GM12878 (cell line): Measurements from ENCODE around the gene RGL1. TPM values are rescaled to one million over a fixed set of nuclear protein-coding genes. Genes with fewer than 3 reads are reported as not detected.

ENCODE experiments used
- ATAC-seq: fragments of 200-7000 bp; cut with Tn5 transposase; 3 replicates; pipeline ENCODE4 v1.9.1; 2020; ENCODE audit warnings: mild to moderate bottlenecking, moderate library complexity
- BruUV-seq: library from RNA; stranded (reverse); fragments of 400-500 nt; replicated peaks from 2 replicates; lab custom pipeline; 2021; lab: Mats Ljungman, UMichigan
- CTCF ChIA-PET: fragments of 300-600 bp; sonication (Branson Sonifier 250); formaldehyde crosslinking; extraction: SDS; loops from one replicate; lab custom pipeline; 2021; ENCODE audit warnings: inconsistent platforms; lab: Yijun Ruan, JAX
- POLR2A ChIA-PET: fragments of 350-600 bp; formaldehyde crosslinking; extraction: SDS; loops from one replicate; lab custom pipeline; 2021; ENCODE audit warnings: inconsistent platforms; lab: Charles Lee
- RAD21 ChIA-PET: fragments of 300-600 bp; sonication (Branson Sonifier 250); formaldehyde crosslinking; loops from one replicate; lab custom pipeline; 2023; ENCODE audit warnings: antibody characterized with exemption; ENCODE audit not compliant: unreplicated experiment; lab: Charles Lee
- SMC1A ChIA-PET: fragments of 300-600 bp; sonication (Branson Sonifier 250); formaldehyde crosslinking; loops from one replicate; lab custom pipeline; 2023; ENCODE audit not compliant: unreplicated experiment, uncharacterized antibody; lab: Charles Lee
- DNase-seq: peaks from one replicate; pipeline ENCODE4 v3.0.0-alpha.2; 2011; ENCODE audit warnings: low read depth, low spot score
- FAIRE-seq: peaks from 3 replicates; lab custom pipeline; 2011; peaks lifted over from hg19 to GRCh38; lab: Jason Lieb, UNC
- H2AFZ ChIP-seq: 2 replicates; pipeline ENCODE4 v1.6.0; 2011; ENCODE audit warnings: low read depth, low read length, control low read depth; ENCODE audit not compliant: control insufficient read depth
- H3K27ac ChIP-seq: 2 replicates; pipeline ENCODE4 v1.5.1; 2011; ENCODE audit warnings: control low read depth; ENCODE audit not compliant: control insufficient read depth, insufficient read depth
- H3K27me3 ChIP-seq, 2 experiments: replicated peaks in 1 of 2; 2 replicates each; pipeline versions ENCODE4 v1.6.0 to v1.6.1; 2011; ENCODE audit warnings: low read length in 1 of 2; ENCODE audit not compliant: control insufficient read depth in 2 of 2, insufficient read depth in 2 of 2
- H3K36me3 ChIP-seq, 2 experiments: 2 replicates each; pipeline ENCODE4 v1.5.1; 2011; ENCODE audit warnings: low read length in 1 of 2; ENCODE audit not compliant: control insufficient read depth in 2 of 2, insufficient read depth in 2 of 2
- H3K4me1 ChIP-seq: 2 replicates; pipeline ENCODE4 v1.6.1; 2011; ENCODE audit warnings: mild to moderate bottlenecking, low read length, moderate library complexity, mixed read lengths; ENCODE audit not compliant: control insufficient read depth, insufficient read depth
- H3K4me2 ChIP-seq: 2 replicates; pipeline ENCODE4 v1.6.0; 2011; ENCODE audit warnings: control low read depth; ENCODE audit not compliant: control insufficient read depth, insufficient read depth
- H3K4me3 ChIP-seq: fragments of 200-600 bp; sonication (generic); 2 replicates; pipeline ENCODE4 v1.5.1; 2016
- H3K79me2 ChIP-seq: 2 replicates; pipeline ENCODE4 v1.6.0; 2011; ENCODE audit warnings: low read length; ENCODE audit not compliant: control insufficient read depth, insufficient read depth
- H3K9ac ChIP-seq: 2 replicates; pipeline ENCODE4 v1.8.0; 2011; ENCODE audit warnings: low read length, control low read depth, mixed read lengths; ENCODE audit not compliant: control insufficient read depth, insufficient read depth
- H3K9me3 ChIP-seq: replicated peaks from 3 replicates; pipeline ENCODE4 v1.5.1; 2011; ENCODE audit warnings: mild to moderate bottlenecking, low read length; ENCODE audit not compliant: control insufficient read depth, insufficient read depth
- H4K20me1 ChIP-seq: 2 replicates; pipeline ENCODE4 v1.6.0; 2011; ENCODE audit not compliant: control insufficient read depth, insufficient read depth
- BRCA1 ChIP-seq: IDR thresholded peaks from 2 replicates; pipeline ENCODE4 v1.6.1; 2011; ENCODE audit warnings: low read depth, low read length, improper control_type of control experiment
- CHD2 ChIP-seq: IDR thresholded peaks from 2 replicates; pipeline ENCODE4 v1.6.1; 2011; ENCODE audit warnings: low read depth, low read length, improper control_type of control experiment, borderline replicate concordance
- EED ChIP-seq: sonication (generic); IDR thresholded peaks from 2 replicates; pipeline ENCODE4 v1.6.1; 2016; ENCODE audit warnings: antibody characterized with exemption, low read depth
- FOXM1 ChIP-seq: IDR thresholded peaks from 2 replicates; pipeline ENCODE4 v1.6.1; 2012; ENCODE audit warnings: low read depth, mild to moderate bottlenecking, inconsistent platforms, low read length, moderate library complexity
- HDAC2 ChIP-seq: fragments of 200-600 bp; sonication (generic); IDR thresholded peaks from 2 replicates; pipeline ENCODE4 v1.6.1; 2017
- HDAC6 ChIP-seq: fragments of 200-600 bp; sonication (generic); IDR thresholded peaks from one replicate; pipeline ENCODE4 v1.8.0; 2017; ENCODE audit warnings: antibody characterized with exemption; ENCODE audit not compliant: unreplicated experiment
- KLF5 ChIP-seq: fragments of 450-650 bp; IDR thresholded peaks from 2 replicates; pipeline ENCODE4 v1.6.1; 2014; ENCODE audit warnings: mild to moderate bottlenecking; ENCODE audit not compliant: partially characterized antibody
- NFYB ChIP-seq: IDR thresholded peaks from 2 replicates; pipeline ENCODE4 v1.6.1; 2011; ENCODE audit warnings: low read depth, mild to moderate bottlenecking, low read length, improper control_type of control experiment, moderate library complexity; ENCODE audit not compliant: insufficient read depth
- POLR2AphosphoS2 ChIP-seq: IDR thresholded peaks from 2 replicates; pipeline ENCODE4 v1.6.1; 2011; ENCODE audit warnings: low read depth, mild to moderate bottlenecking, low read length, improper control_type of control experiment, moderate library complexity
- RBBP5 ChIP-seq: fragments of 200-600 bp; sonication (generic); conservative IDR thresholded peaks from 2 replicates; pipeline ENCODE4 v1.6.1; 2016
- RUNX3 ChIP-seq: IDR thresholded peaks from 2 replicates; pipeline ENCODE4 v1.6.1; 2012; ENCODE audit warnings: low read length, inconsistent platforms
- TARDBP ChIP-seq: IDR thresholded peaks from 2 replicates; pipeline ENCODE4 v1.6.1; 2016; ENCODE audit warnings: borderline replicate concordance
- ZSCAN29 ChIP-seq: fragments of 450-650 bp; IDR thresholded peaks from 2 replicates; pipeline ENCODE4 v1.6.1; 2017; ENCODE audit warnings: mild to moderate bottlenecking, moderate library complexity
- WGBS: methylation state at CpG from one replicate; pipeline ENCODE4 v1.1.6; 2016; ENCODE audit warnings: low lambda C conversion rate; ENCODE audit not compliant: insufficient replicate concordance, insufficient coverage; ENCODE audit errors: missing lambda C conversion rate; 5-methylcytosine and 5-hydroxymethylcytosine counted together
- in situ Hi-C: fragments of 300-500 bp; cut with MboI; formaldehyde crosslinking; loops from 9 replicates; pipeline ENCODE4 v1.14.3; 2018; ENCODE audit warnings: mixed read lengths
- intact Hi-C: fragments of 100-400 bp; cut with micrococcal nuclease; formaldehyde crosslinking; loops from one replicate; pipeline ENCODE4 v1.14.2; 2022; ENCODE audit not compliant: unreplicated experiment
- polyA plus RNA-seq, 11 experiments: library from polyadenylated mRNA; depleted of rRNA in 4 of 11; unstranded in 6 of 11; stranded (reverse) in 5 of 11; fragments of >200 nt; fragmentation: Nextera tagmentation in 4 of 11; fragmentation: Illumina TruSeq in 1 of 11; extraction: Ambion mirVana in 4 of 11; extraction: Trizol in 1 of 11; gene quantifications; 1 replicate in 1 of 11; 2 replicates in 10 of 11; pipeline versions ENCODE4 v1.2.1 to v1.2.3, GENCODE V29; 2011 to 2016; ENCODE audit warnings: inconsistent platforms in 2 of 11, missing spikeins in 2 of 11, low read depth in 1 of 11
- total RNA-seq, 4 experiments: library from RNA; depleted of rRNA in 3 of 4; stranded (reverse); fragments of >200 nt in 3 of 4; fragmentation: Illumina TruSeq in 1 of 4; extraction: Trizol in 1 of 4; gene quantifications; 2 replicates each; pipeline versions ENCODE4 v1.2.1 to v1.2.3, GENCODE V29; 2013 to 2021
- TF ChIP-seq, protein P1 (sequence below): IDR thresholded peaks from 2 replicates; pipeline ENCODE4 v1.6.1; 2011; ENCODE audit warnings: low read depth, mild to moderate bottlenecking, low read length, moderate library complexity, borderline replicate concordance; ENCODE audit errors: extremely low read depth
- TF ChIP-seq, protein P2 (sequence below): IDR thresholded peaks from 2 replicates; pipeline ENCODE4 v1.6.1; 2012; ENCODE audit warnings: mild to moderate bottlenecking, low read depth, low read length
- TF ChIP-seq, protein P3 (sequence below), 3 experiments: IDR thresholded peaks in 2 of 3; conservative IDR thresholded peaks in 1 of 3; 2 replicates each; pipeline ENCODE4 v1.5.1; 2011; ENCODE audit warnings: low read depth in 3 of 3, low read length in 3 of 3, mild to moderate bottlenecking in 3 of 3, control low read depth in 2 of 3, moderate library complexity in 2 of 3, inconsistent platforms in 1 of 3, mixed read lengths in 1 of 3; ENCODE audit not compliant: control insufficient read depth in 2 of 3, insufficient read depth in 1 of 3; ENCODE audit errors: extremely low read depth in 1 of 3

Gene RGL1
- total and polyA plus RNA-seq, 10 of the 15 experiments (the other 5 are each of a cell fraction or from before 2014, with no cell fraction given): 8.1 to 25.0 (median 19.0) TPM

DNA sequence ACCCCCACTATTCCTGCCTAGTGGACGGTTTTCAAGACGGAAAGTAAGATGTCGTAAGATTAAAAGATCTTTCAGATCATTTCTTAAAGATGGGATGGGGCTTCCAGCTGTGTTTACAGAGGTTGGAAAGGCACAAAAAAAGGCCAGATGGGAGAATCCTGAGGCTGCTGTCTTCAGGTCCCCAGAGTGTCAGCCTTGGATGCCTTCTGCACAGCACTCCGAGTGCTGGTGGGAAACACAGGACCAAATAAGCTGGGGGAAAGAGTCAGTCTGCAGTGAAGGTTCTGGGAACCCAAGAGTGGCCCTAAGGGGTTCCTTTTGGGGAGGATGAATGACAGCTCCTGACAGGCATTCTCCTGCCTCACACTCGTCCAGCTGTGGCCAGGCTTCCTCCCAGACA is 136.1 kb downstream of the RGL1 start (continued):
- TF ChIP-seq, protein P1, sequence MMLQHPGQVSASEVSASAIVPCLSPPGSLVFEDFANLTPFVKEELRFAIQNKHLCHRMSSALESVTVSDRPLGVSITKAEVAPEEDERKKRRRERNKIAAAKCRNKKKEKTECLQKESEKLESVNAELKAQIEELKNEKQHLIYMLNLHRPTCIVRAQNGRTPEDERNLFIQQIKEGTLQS: no peak
- TF ChIP-seq RUNX3: no peak
- TF ChIP-seq NFYB: no peak
- no peak for TF ChIP-seq KLF5

DNA sequence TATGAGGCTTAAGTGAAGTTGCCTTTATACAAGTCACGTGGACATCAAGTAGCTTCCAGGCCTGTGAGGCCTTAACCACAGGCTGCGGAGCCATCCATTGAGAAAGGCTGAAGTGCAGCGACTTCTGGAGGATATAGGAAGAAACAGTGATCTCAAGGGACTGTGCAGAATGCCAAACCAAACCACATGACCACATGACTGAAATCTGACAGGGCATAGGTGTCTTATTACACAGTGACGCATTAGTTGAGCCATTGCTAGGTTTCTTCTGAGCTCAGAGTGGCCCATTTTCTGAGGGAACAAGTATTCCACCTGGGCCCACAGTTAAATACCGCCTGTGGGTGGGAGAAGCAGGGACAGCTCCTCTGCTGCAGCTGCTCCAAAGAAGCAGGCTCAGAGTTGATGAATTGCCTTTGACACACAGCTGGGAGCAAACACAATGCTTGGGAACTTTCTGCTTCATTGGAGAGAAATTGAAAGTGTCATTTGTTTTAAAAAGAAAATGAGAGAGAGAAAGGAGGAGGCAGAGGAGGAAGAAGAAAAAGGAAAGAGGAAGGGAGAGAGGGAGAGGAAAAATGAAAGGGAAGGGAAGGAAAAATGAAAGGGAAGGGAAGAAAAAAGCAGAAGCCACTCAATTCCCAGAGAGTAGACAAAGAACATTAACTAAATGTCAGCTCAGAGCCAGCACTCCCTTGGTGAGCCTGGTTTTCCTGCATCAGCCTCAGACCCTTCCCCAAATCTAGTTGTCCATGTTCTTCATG is 138.2 kb downstream of the RGL1 start:
- peak; percentile 84 for FAIRE-seq
- SMC1A ChIA-PET: interaction anchor here (0.6 to 4.1 kb wide), 17 partner anchors 10 to 302 kb away, joined by 3 to 27 read pairs (median 3); no protein-coding TSS in a partner anchor
- Histone ChIP-seq H3K9me3 (no peaks in the 10 kb centered on the region), H3K4me2 (0 out of 2 replicates have a peak overlapping the region, but pooled peaks have one; percentile 20), H2AFZ (peak overlapping the region; percentile 21; the same call in 1 of the 2 replicates), H3K9ac (no peak overlapping the region), H3K79me2 (no peaks in the 10 kb centered on the region), H3K27ac (no peak overlapping the region), H3K4me1 (0 out of 2 replicates have a peak, but pooled peaks cover 3% of the 10 kb centered on the region), H3K27me3 (no peaks in the 10 kb centered on the region; a peak in 1 of 4 replicates), H4K20me1 (no peaks in the 10 kb centered on the region), H3K4me3 (no peak overlapping the region), H3K36me3 (no peaks in the 10 kb centered on the region)
- in situ Hi-C loops (no loop called here), intact Hi-C loops (no loop called here)
- no TSS peak for BruUV-seq
- WGBS: 14% methylated on average over 5 of the region's 5 CpGs
- DNase-seq: peak; percentile 34
- POLR2A ChIA-PET: interaction anchor here (0.5 to 1.6 kb wide), 2 partner anchors 13 to 39 kb away, joined by 3 to 6 read pairs; no protein-coding TSS in a partner anchor
- CTCF ChIA-PET: interaction anchor here (0.9 to 2.9 kb wide), 11 partner anchors 8 to 290 kb away, joined by 3 to 16 read pairs (median 3); partner anchors contain the start of gene APOBEC4
- RAD21 ChIA-PET: interaction anchor here (1.5 to 3.0 kb wide), 5 partner anchors 9 to 120 kb away, joined by 3 to 13 read pairs (median 5); no protein-coding TSS in a partner anchor
- peak; percentile 98 for ATAC-seq
- TF ChIP-seq, protein P2, sequence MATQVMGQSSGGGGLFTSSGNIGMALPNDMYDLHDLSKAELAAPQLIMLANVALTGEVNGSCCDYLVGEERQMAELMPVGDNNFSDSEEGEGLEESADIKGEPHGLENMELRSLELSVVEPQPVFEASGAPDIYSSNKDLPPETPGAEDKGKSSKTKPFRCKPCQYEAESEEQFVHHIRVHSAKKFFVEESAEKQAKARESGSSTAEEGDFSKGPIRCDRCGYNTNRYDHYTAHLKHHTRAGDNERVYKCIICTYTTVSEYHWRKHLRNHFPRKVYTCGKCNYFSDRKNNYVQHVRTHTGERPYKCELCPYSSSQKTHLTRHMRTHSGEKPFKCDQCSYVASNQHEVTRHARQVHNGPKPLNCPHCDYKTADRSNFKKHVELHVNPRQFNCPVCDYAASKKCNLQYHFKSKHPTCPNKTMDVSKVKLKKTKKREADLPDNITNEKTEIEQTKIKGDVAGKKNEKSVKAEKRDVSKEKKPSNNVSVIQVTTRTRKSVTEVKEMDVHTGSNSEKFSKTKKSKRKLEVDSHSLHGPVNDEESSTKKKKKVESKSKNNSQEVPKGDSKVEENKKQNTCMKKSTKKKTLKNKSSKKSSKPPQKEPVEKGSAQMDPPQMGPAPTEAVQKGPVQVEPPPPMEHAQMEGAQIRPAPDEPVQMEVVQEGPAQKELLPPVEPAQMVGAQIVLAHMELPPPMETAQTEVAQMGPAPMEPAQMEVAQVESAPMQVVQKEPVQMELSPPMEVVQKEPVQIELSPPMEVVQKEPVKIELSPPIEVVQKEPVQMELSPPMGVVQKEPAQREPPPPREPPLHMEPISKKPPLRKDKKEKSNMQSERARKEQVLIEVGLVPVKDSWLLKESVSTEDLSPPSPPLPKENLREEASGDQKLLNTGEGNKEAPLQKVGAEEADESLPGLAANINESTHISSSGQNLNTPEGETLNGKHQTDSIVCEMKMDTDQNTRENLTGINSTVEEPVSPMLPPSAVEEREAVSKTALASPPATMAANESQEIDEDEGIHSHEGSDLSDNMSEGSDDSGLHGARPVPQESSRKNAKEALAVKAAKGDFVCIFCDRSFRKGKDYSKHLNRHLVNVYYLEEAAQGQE: no peak
- TF ChIP-seq, protein P1: no peak
- TF ChIP-seq BRCA1: no peak
- no peak for TF ChIP-seq HDAC6
- no peak for TF ChIP-seq POLR2AphosphoS2
- TF ChIP-seq FOXM1: no peak
- no peak for TF ChIP-seq TARDBP
- no peak for TF ChIP-seq RBBP5
- no peak for TF ChIP-seq HDAC2
- TF ChIP-seq EED: 0 out of 2 replicates have a peak, but pooled peaks have one; percentile 21
- TF ChIP-seq, protein P3, sequence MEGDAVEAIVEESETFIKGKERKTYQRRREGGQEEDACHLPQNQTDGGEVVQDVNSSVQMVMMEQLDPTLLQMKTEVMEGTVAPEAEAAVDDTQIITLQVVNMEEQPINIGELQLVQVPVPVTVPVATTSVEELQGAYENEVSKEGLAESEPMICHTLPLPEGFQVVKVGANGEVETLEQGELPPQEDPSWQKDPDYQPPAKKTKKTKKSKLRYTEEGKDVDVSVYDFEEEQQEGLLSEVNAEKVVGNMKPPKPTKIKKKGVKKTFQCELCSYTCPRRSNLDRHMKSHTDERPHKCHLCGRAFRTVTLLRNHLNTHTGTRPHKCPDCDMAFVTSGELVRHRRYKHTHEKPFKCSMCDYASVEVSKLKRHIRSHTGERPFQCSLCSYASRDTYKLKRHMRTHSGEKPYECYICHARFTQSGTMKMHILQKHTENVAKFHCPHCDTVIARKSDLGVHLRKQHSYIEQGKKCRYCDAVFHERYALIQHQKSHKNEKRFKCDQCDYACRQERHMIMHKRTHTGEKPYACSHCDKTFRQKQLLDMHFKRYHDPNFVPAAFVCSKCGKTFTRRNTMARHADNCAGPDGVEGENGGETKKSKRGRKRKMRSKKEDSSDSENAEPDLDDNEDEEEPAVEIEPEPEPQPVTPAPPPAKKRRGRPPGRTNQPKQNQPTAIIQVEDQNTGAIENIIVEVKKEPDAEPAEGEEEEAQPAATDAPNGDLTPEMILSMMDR (IDR thresholded peaks at IDR 0.05 in 2 of 3, conservative IDR thresholded peaks at IDR 0.05 in 1 of 3; ENCODE audit: control insufficient read depth in 2 of 3, extremely low read depth in 1 of 3, insufficient read depth in 1 of 3, low read depth in 3 of 3, low read length in 3 of 3): no peak
- no peak for TF ChIP-seq ZSCAN29
- TF ChIP-seq CHD2: no peak
